GM12865 (cell line): ENCODE results near the gene TGFBI.

Experiments
- DNase-seq: peaks from one replicate; pipeline ENCODE4 v3.0.0; 2010; ENCODE audit warnings: low read depth
- H3K4me3 ChIP-seq: 2 replicates; pipeline ENCODE4 v1.5.1; 2011; ENCODE audit warnings: mild to moderate bottlenecking, low read depth, low read length, control low read depth
- CTCF ChIP-seq: IDR thresholded peaks from 2 replicates; pipeline ENCODE4 v1.5.1; 2011; ENCODE audit warnings: low read length, control low read depth, low read depth, inconsistent platforms; ENCODE audit not compliant: insufficient read depth; ENCODE audit errors: missing control alignments

The TGFBI gene

DNA sequence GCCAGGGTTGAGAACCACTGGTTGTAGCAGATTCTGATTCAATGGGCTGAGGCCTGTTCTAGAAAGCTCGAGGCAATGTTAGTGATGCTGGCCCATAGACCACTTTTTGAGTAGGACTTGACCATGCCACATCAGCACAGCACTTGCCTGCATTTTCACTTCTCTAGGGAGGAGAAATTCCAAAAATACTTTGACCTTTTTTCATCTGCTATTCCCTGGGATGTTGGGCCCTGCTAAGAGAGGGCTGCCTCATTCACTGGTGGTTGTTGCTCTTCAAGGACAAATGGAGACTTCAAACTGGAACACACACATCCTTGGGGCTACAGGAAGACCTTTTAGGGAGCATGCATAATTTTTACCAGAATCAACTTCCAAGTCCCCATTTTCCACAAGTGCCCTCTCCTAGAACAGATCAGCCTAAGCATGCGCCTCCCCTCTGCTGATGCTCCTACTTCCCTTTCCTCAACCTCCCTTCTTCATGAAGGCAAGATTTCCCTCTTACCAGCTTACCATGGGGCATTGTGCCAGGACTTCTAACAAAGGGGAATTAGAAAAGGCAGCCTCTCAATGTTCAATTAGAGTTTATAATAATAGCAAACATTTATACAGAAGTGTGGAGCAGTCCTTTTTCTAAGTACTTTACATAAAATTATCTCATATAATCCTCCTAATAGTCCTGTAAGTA lies 12.7 kb upstream of the TGFBI start:
- no peak for TF ChIP-seq CTCF

DNA sequence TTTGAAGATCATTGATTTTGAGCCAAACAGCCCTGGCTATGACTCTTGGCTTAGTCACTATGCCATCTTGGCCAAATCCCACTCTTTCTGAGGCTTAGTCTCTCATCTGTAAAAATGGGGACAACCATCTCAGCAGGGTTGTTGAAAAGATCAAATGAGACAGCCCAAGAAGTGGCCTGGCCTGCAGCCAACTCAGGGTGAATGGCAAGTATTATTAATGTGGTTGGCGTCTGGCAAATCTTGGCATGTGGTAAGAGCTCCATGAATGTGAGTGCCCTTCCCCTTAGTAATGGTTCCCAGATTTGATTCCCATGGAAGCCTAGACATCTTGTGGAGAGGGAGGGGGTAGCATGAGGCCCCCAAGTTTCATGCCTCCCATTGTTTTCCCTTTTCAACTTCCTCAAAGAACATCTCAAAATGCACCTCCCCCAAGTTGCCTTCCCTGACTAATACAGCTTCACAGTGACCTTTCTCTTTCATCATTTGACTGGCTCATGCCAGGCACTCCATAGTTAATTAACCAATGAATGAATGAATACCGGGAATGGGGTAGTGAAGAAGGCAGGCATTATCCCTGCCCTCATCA lies 11.8 kb upstream of the TGFBI start:
- no peak for DNase-seq
- H3K4me3 ChIP-seq, result no peak overlapping the region
- TF ChIP-seq CTCF, result no peak

More for the DNA sequence above, 12.7 kb upstream of the TGFBI start:
- DNase-seq, result no peak
- H3K4me3 ChIP-seq, result no peak overlapping the region

DNA sequence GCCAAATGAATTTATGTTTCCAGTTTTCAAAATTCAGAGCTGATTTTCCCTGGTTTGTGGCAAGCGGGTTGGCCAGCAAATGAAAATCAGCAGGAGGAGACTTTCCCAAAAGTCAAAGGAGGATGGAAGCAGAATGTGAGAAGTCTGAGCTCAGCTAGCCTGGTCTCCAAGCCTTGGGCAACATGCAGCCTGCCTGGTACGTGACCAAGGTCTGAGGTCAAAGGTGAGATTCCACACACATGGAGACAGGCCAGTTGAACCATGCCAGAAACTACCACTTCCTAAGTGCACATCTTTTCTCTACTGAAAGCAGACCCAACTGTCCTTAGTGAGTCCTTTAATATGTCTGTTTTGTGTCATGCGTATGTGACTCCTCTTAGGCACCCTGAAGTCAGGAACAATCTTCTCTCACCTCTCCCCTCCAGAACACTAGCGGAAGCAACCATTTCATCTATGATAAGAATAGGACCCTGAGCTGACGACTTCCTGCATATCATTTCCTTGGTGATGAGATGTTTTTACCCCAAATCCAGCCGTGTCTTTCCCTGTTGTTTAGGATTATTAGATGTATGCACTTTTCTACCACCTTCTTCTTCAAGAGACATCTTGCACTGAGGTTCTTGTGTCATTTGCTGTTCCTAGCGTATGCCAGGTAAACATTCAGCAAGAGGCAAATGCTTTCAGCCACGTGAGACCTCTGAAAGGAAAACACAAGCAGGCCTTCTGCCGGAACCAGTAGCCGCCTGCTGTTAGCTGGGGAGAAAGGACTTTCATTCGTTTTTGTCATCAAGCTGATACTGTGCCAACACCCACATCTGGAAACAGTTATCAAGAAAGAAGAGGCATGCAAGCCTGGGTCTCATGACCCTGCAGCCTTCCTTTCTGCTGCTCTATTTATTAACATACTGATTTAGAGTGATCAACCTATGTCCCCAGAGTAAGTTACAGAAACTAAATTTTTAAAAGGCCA lies 9.7 kb upstream of the TGFBI start:
- no peak for TF ChIP-seq CTCF
- H3K4me3 ChIP-seq, result no peak overlapping the region
- no peak for DNase-seq

DNA sequence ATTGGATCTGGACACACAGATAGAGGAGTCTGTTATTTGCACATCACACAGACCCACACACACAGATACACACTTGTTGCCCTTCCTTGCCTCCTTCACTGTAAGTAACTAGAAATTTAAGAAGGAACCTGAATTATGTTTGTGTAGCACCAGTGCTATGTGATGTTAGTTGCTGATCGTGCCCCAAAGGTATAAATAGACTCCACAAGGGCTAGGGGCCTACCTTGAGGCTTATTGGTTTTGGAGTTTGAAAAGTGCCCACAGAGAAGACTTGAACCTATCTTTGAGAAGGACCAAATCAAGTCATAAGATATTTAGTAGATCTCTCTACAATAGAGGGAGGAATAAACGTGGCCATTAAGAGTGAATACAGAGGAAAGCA lies 8.8 kb upstream of the TGFBI start:
- no peak overlapping the region for H3K4me3 ChIP-seq
- TF ChIP-seq CTCF, result no peak
- no peak for DNase-seq

- no peak for DNase-seq
- no peak for TF ChIP-seq CTCF
- no peak overlapping the region for H3K4me3 ChIP-seq
Measured at GRCh38 chr5:136020383-136021015, 8.3 kb upstream of the TGFBI start.

GRCh38 chr5:136021016-136021405 lies 7.8 kb upstream of the TGFBI start:
- no peak for DNase-seq
- no peak for TF ChIP-seq CTCF
- H3K4me3 ChIP-seq, result no peak overlapping the region
